ENCODE data around the gene NEGR1. TPM values are rescaled to one million over a fixed set of nuclear protein-coding genes. Genes with fewer than 3 reads are reported as not detected.

Gene NEGR1
- total RNA-seq, 2 experiments from 2014 or later = not detected

GRCh38 chr1:71762514-71763255 lies 519.7 kb downstream of the NEGR1 start:
- ATAC-seq (ENCODE audit: low read depth) (no peak), DNase-seq (no peak)
- no peak overlapping the region for H3K4me3 Mint-ChIP-seq
- H3K4me1 Mint-ChIP-seq = no peaks in the 10 kb centered on the region
- H3K36me3 Mint-ChIP-seq = no peaks in the 10 kb centered on the region
- POLR2A ChIA-PET = no interaction called here
- no peaks in the 10 kb centered on the region for H3K27me3 Mint-ChIP-seq
- no peak overlapping the region for H3K27ac Mint-ChIP-seq
- peaks cover 2% of the 10 kb centered on the region for H3K9me3 Mint-ChIP-seq

GRCh38 chr1:71755441-71755840 lies 526.9 kb downstream of the NEGR1 start:
- DNase-seq (no peak), ATAC-seq (ENCODE audit: low read depth) (no peak)
- Mint-ChIP-seq H3K27me3 (no peaks in the 10 kb centered on the region), H3K4me3 (no peak overlapping the region), H3K36me3 (no peaks in the 10 kb centered on the region), H3K4me1 (no peaks in the 10 kb centered on the region), H3K27ac (no peak overlapping the region), H3K9me3 (no peaks in the 10 kb centered on the region)
- POLR2A ChIA-PET = no interaction called here

- no peak for DNase-seq
- POLR2A ChIA-PET = no interaction called here
- ATAC-seq (ENCODE audit: low read depth) = no peak
- no peaks in the 10 kb centered on the region for H3K4me1 Mint-ChIP-seq
- no peaks in the 10 kb centered on the region for H3K36me3 Mint-ChIP-seq
- H3K27me3 Mint-ChIP-seq = no peaks in the 10 kb centered on the region
- H3K27ac Mint-ChIP-seq = no peak overlapping the region
- H3K9me3 Mint-ChIP-seq = peaks cover 2% of the 10 kb centered on the region
- no peak overlapping the region for H3K4me3 Mint-ChIP-seq
These were observed 528.6 kb downstream of the NEGR1 start for GRCh38 chr1:71753746-71754145.

GRCh38 chr1:71745326-71745725 lies 537.0 kb downstream of the NEGR1 start:
- Mint-ChIP-seq H3K9me3 (peaks cover 2% of the 10 kb centered on the region), H3K27me3 (no peaks in the 10 kb centered on the region), H3K4me1 (no peaks in the 10 kb centered on the region), H3K4me3 (no peak overlapping the region), H3K36me3 (no peaks in the 10 kb centered on the region), H3K27ac (no peak overlapping the region)
- ATAC-seq (ENCODE audit: low read depth) (no peak), DNase-seq (no peak)
- POLR2A ChIA-PET = no interaction called here

- no peak overlapping the region for H3K27ac Mint-ChIP-seq
- H3K27me3 Mint-ChIP-seq = no peaks in the 10 kb centered on the region
- POLR2A ChIA-PET = no interaction called here
- H3K9me3 Mint-ChIP-seq = no peaks in the 10 kb centered on the region
- DNase-seq (no peak), ATAC-seq (ENCODE audit: low read depth) (no peak)
- no peak overlapping the region for H3K4me3 Mint-ChIP-seq
- H3K36me3 Mint-ChIP-seq = no peaks in the 10 kb centered on the region
- H3K4me1 Mint-ChIP-seq = no peaks in the 10 kb centered on the region
These were observed 538.5 kb downstream of the NEGR1 start for GRCh38 chr1:71743862-71744261.

GRCh38 chr1:71738910-71739309 lies 543.4 kb downstream of the NEGR1 start:
- Mint-ChIP-seq H3K27me3 (no peaks in the 10 kb centered on the region), H3K4me1 (no peaks in the 10 kb centered on the region), H3K27ac (no peak overlapping the region), H3K4me3 (no peak overlapping the region), H3K36me3 (no peaks in the 10 kb centered on the region), H3K9me3 (no peaks in the 10 kb centered on the region)
- DNase-seq = no peak
- no peak for ATAC-seq (ENCODE audit: low read depth)
- POLR2A ChIA-PET = no interaction called here

- no peak overlapping the region for H3K4me3 Mint-ChIP-seq
- no peak for ATAC-seq (ENCODE audit: low read depth)
- H3K9me3 Mint-ChIP-seq = no peaks in the 10 kb centered on the region
- H3K4me1 Mint-ChIP-seq = no peaks in the 10 kb centered on the region
- POLR2A ChIA-PET = no interaction called here
- H3K27me3 Mint-ChIP-seq = no peaks in the 10 kb centered on the region
- DNase-seq = no peak
- H3K27ac Mint-ChIP-seq = no peak overlapping the region
- H3K36me3 Mint-ChIP-seq = no peaks in the 10 kb centered on the region
These were observed 544.1 kb downstream of the NEGR1 start for GRCh38 chr1:71738256-71738655.

- DNase-seq = no peak
- ATAC-seq (ENCODE audit: low read depth) = no peak
- H3K9me3 Mint-ChIP-seq = no peaks in the 10 kb centered on the region
- H3K4me1 Mint-ChIP-seq = no peaks in the 10 kb centered on the region
- POLR2A ChIA-PET = no interaction called here
- H3K36me3 Mint-ChIP-seq = no peaks in the 10 kb centered on the region
- H3K4me3 Mint-ChIP-seq = no peak overlapping the region
- no peak overlapping the region for H3K27ac Mint-ChIP-seq
- H3K27me3 Mint-ChIP-seq = no peaks in the 10 kb centered on the region
These were observed 544.6 kb downstream of the NEGR1 start for GRCh38 chr1:71737768-71738167.

GRCh38 chr1:71733121-71733520 lies 549.2 kb downstream of the NEGR1 start:
- ATAC-seq (ENCODE audit: low read depth) (no peak), DNase-seq (no peak)
- Mint-ChIP-seq H3K4me1 (no peaks in the 10 kb centered on the region), H3K27ac (no peak overlapping the region), H3K27me3 (no peaks in the 10 kb centered on the region), H3K9me3 (no peaks in the 10 kb centered on the region), H3K36me3 (no peaks in the 10 kb centered on the region), H3K4me3 (no peak overlapping the region)
- POLR2A ChIA-PET = no interaction called here

GRCh38 chr1:71721532-71721931 lies 560.8 kb downstream of the NEGR1 start:
- ATAC-seq (ENCODE audit: low read depth) = no peak
- no peak for DNase-seq
- H3K9me3 Mint-ChIP-seq = no peaks in the 10 kb centered on the region
- H3K4me1 Mint-ChIP-seq = no peaks in the 10 kb centered on the region
- no peak overlapping the region for H3K27ac Mint-ChIP-seq
- no peaks in the 10 kb centered on the region for H3K36me3 Mint-ChIP-seq
- no peak overlapping the region for H3K4me3 Mint-ChIP-seq
- H3K27me3 Mint-ChIP-seq = no peaks in the 10 kb centered on the region
- POLR2A ChIA-PET = no interaction called here

GRCh38 chr1:71719330-71719729 lies 563.0 kb downstream of the NEGR1 start:
- POLR2A ChIA-PET = no interaction called here

GRCh38 chr1:71717186-71717585 lies 565.2 kb downstream of the NEGR1 start:
- DNase-seq = no peak
- no peak overlapping the region for H3K27ac Mint-ChIP-seq
- no peak for ATAC-seq (ENCODE audit: low read depth)
- POLR2A ChIA-PET = no interaction called here
- H3K36me3 Mint-ChIP-seq = no peaks in the 10 kb centered on the region
- H3K9me3 Mint-ChIP-seq = peaks cover 3% of the 10 kb centered on the region
- no peaks in the 10 kb centered on the region for H3K27me3 Mint-ChIP-seq
- no peak overlapping the region for H3K4me3 Mint-ChIP-seq
- no peaks in the 10 kb centered on the region for H3K4me1 Mint-ChIP-seq

More at GRCh38 chr1:71719330-71719729, 563.0 kb downstream of the NEGR1 start:
- Mint-ChIP-seq H3K4me3 (no peak overlapping the region), H3K27me3 (no peaks in the 10 kb centered on the region), H3K27ac (no peak overlapping the region), H3K36me3 (no peaks in the 10 kb centered on the region), H3K4me1 (no peaks in the 10 kb centered on the region), H3K9me3 (peaks cover 3% of the 10 kb centered on the region)
- ATAC-seq (ENCODE audit: low read depth) (no peak), DNase-seq (no peak)

GRCh38 chr1:71711456-71711855 lies 570.9 kb downstream of the NEGR1 start:
- DNase-seq = no peak
- Mint-ChIP-seq H3K27me3 (no peaks in the 10 kb centered on the region), H3K27ac (no peak overlapping the region), H3K4me1 (no peaks in the 10 kb centered on the region), H3K9me3 (peaks cover 5% of the 10 kb centered on the region), H3K4me3 (no peak overlapping the region), H3K36me3 (no peaks in the 10 kb centered on the region)
- POLR2A ChIA-PET = no interaction called here
- ATAC-seq (ENCODE audit: low read depth) = no peak

GRCh38 chr1:71706029-71706671 lies 576.2 kb downstream of the NEGR1 start:
- Mint-ChIP-seq H3K36me3 (no peaks in the 10 kb centered on the region), H3K9me3 (peaks cover 3% of the 10 kb centered on the region), H3K4me3 (no peak overlapping the region), H3K27me3 (peaks cover 2% of the 10 kb centered on the region), H3K4me1 (no peaks in the 10 kb centered on the region), H3K27ac (no peak overlapping the region)
- DNase-seq (no peak), ATAC-seq (ENCODE audit: low read depth) (no peak)
- POLR2A ChIA-PET = no interaction called here

All from activated naive CD8-positive, alpha-beta T cell treated with anti-CD3 and anti-CD28 coated beads, Interleukin-2, amount 10 ng/mL, durations not matched to agents 7 days and 5 days (primary cell).